Muscle of back (tissue), 11 donors: ENCODE data around the gene SWAP70. TPM values are rescaled to one million over a fixed set of nuclear protein-coding genes. Genes with fewer than 3 reads are reported as not detected.

Experiments
- DNase-seq, 3 donors: peaks; one replicate each; pipeline versions ENCODE4 v3.0.0 to v3.0.0-alpha.2; 2013
- polyA plus RNA-seq, 10 donors: library from polyadenylated mRNA; unstranded; fragments of 120-200 nt; gene quantifications; one replicate each; pipeline ENCODE4 v1.2.1, GENCODE V29; 2013; ENCODE audit not compliant: insufficient read length in 10 of 10

The SWAP70 gene
- polyA plus RNA-seq, 10 donors: 9.7 to 18.0 (median 14.3) TPM

GRCh38 chr11:9748361-9748970, 84.6 kb downstream of the SWAP70 start:
- peak in 1 of 3 donors; percentile 80 for DNase-seq

- DNase-seq: no peak
Measured at GRCh38 chr11:9750551-9750950, 86.7 kb downstream of the SWAP70 start.

GRCh38 chr11:9752091-9752490, 88.2 kb downstream of the SWAP70 start:
- no peak for DNase-seq

GRCh38 chr11:9753021-9753420, 89.1 kb downstream of the SWAP70 start:
- no peak for DNase-seq

- no peak for DNase-seq
Measured at GRCh38 chr11:9754010-9754471, 90.2 kb downstream of the SWAP70 start.

GRCh38 chr11:9755561-9756185, 91.8 kb downstream of the SWAP70 start:
- DNase-seq: peak in 1 of 3 donors; percentile 56

GRCh38 chr11:9756461-9756860, 92.6 kb downstream of the SWAP70 start:
- DNase-seq: no peak

- DNase-seq: no peak
Measured at GRCh38 chr11:9756878-9757277, 93.0 kb downstream of the SWAP70 start.

GRCh38 chr11:9757809-9758636, 94.1 kb downstream of the SWAP70 start:
- peak; percentile 73 to 92 (median 89) for DNase-seq

GRCh38 chr11:9758637-9759518, 95.0 kb downstream of the SWAP70 start:
- DNase-seq: peak; percentile 79 to 93 (median 80)

- DNase-seq: peak in 2 of 3 donors; percentile 83 to 97
Measured at GRCh38 chr11:9759519-9760192, 95.8 kb downstream of the SWAP70 start.

GRCh38 chr11:9760193-9760575, 96.3 kb downstream of the SWAP70 start:
- peak; percentile 84 to 90 (median 84) for DNase-seq

GRCh38 chr11:9761441-9761945, 97.6 kb downstream of the SWAP70 start:
- no peak for DNase-seq

GRCh38 chr11:9762531-9762930, 98.7 kb downstream of the SWAP70 start:
- no peak for DNase-seq

- no peak for DNase-seq
Measured at GRCh38 chr11:9763301-9763700, 99.4 kb downstream of the SWAP70 start.

GRCh38 chr11:9765320-9766101, 101.6 kb downstream of the SWAP70 start:
- peak; percentile 85 to 94 (median 92) for DNase-seq

- no peak for DNase-seq
Measured at GRCh38 chr11:9769621-9770020, 105.7 kb downstream of the SWAP70 start.

- peak in 1 of 3 donors; percentile 78 for DNase-seq
Measured at GRCh38 chr11:9771071-9771511, 107.2 kb downstream of the SWAP70 start.

- no peak for DNase-seq
Measured at GRCh38 chr11:9772218-9772617, 108.3 kb downstream of the SWAP70 start.

- DNase-seq: no peak
Measured at GRCh38 chr11:9773524-9773923, 109.6 kb downstream of the SWAP70 start.
